GM18870 (cell line): ENCODE measurements around the gene MX1.

Experiments
- ATAC-seq: cut with Tn5 transposase; IDR thresholded peaks from one replicate; pipeline ENCODE4 v1.9.1; 2021; ENCODE audit warnings: moderate library complexity; ENCODE audit not compliant: unreplicated experiment

Gene MX1

GRCh38 chr21:41425954-41426675 is at the start of gene MX1:
MX1 (plus strand) TSS chr21:41426239; CDS start chr21:41432071, 5,832 bp downstream.
- ATAC-seq, result peak; percentile 69

GRCh38 chr21:41377715-41378114 is 48.3 kb upstream of the MX1 start:
- ATAC-seq, result no peak

GRCh38 chr21:41378849-41379248 is 47.2 kb upstream of the MX1 start:
- ATAC-seq, result no peak

- no peak for ATAC-seq
Observed at GRCh38 chr21:41379901-41380300, 46.1 kb upstream of the MX1 start.

- ATAC-seq, result no peak
Observed at GRCh38 chr21:41381731-41382130, 44.3 kb upstream of the MX1 start.

GRCh38 chr21:41387042-41387819 is 38.8 kb upstream of the MX1 start:
- ATAC-seq, result no peak

GRCh38 chr21:41387824-41388223 is 38.2 kb upstream of the MX1 start:
- ATAC-seq, result no peak

GRCh38 chr21:41388259-41388658 is 37.8 kb upstream of the MX1 start:
- ATAC-seq, result no peak

- ATAC-seq, result no peak
Observed at GRCh38 chr21:41390043-41390639, 35.9 kb upstream of the MX1 start.

GRCh38 chr21:41393876-41394465 is 32.1 kb upstream of the MX1 start:
- no peak for ATAC-seq

- no peak for ATAC-seq
Observed at GRCh38 chr21:41396558-41397075, 29.4 kb upstream of the MX1 start.

- ATAC-seq, result no peak
Observed at GRCh38 chr21:41397471-41397891, 28.6 kb upstream of the MX1 start.

- no peak for ATAC-seq
Observed at GRCh38 chr21:41398251-41398650, 27.8 kb upstream of the MX1 start.

GRCh38 chr21:41398831-41399230 is 27.2 kb upstream of the MX1 start:
- no peak for ATAC-seq

- no peak for ATAC-seq
Observed at GRCh38 chr21:41399246-41399800, 26.7 kb upstream of the MX1 start.

GRCh38 chr21:41402231-41402630 is 23.8 kb upstream of the MX1 start:
- ATAC-seq, result no peak

GRCh38 chr21:41402796-41403195 is 23.2 kb upstream of the MX1 start:
- ATAC-seq, result no peak

GRCh38 chr21:41403331-41403730 is 22.7 kb upstream of the MX1 start:
- no peak for ATAC-seq

GRCh38 chr21:41403966-41404365 is 22.1 kb upstream of the MX1 start:
- ATAC-seq, result no peak

- no peak for ATAC-seq
Observed at GRCh38 chr21:41405321-41405720, 20.7 kb upstream of the MX1 start.

GRCh38 chr21:41406340-41406739 is 19.7 kb upstream of the MX1 start:
- ATAC-seq, result no peak
